ENCODE data around the gene HECTD1. TPM values are rescaled to one million over a fixed set of nuclear protein-coding genes. Genes with fewer than 3 reads are reported as not detected.
"Not testable (repeated sequence)": the region's sequence is repeated elsewhere in the genome, so short reads cannot be mapped to it uniquely, and the experiment has no call there.

HECTD1 gene
- total RNA-seq, 1 donor from 2014 or later, result 114 TPM

- Mint-ChIP-seq H3K4me1 (ENCODE audit: low read depth) (peaks cover 1% of the 10 kb centered on the region), H3K27ac (no peak overlapping the region), H3K9me3 (no peaks in the 10 kb centered on the region), H3K36me3 (ENCODE audit: low read depth) (no peaks in the 10 kb centered on the region), H3K4me3 (ENCODE audit: low read depth) (no peak overlapping the region), H3K27me3 (ENCODE audit: low read depth) (no peaks in the 10 kb centered on the region)
- intact Hi-C loops (cut with micrococcal nuclease), result no loop called here
- DNase-seq (ENCODE audit: low spot score), result no peak
Observed at GRCh38 chr14:31057701-31058364, 149.8 kb downstream of the HECTD1 start.

- peaks cover 1% of the 10 kb centered on the region for H3K4me1 Mint-ChIP-seq (ENCODE audit: low read depth)
- H3K36me3 Mint-ChIP-seq (ENCODE audit: low read depth), result no peaks in the 10 kb centered on the region
- H3K9me3 Mint-ChIP-seq, result no peaks in the 10 kb centered on the region
- H3K4me3 Mint-ChIP-seq (ENCODE audit: low read depth), result no peak overlapping the region
- intact Hi-C loops (cut with micrococcal nuclease), result no loop called here
- H3K27ac Mint-ChIP-seq, result no peak overlapping the region
- DNase-seq (ENCODE audit: low spot score), result no peak
- no peaks in the 10 kb centered on the region for H3K27me3 Mint-ChIP-seq (ENCODE audit: low read depth)
Observed at GRCh38 chr14:31057035-31057434, 150.6 kb downstream of the HECTD1 start.

GRCh38 chr14:31052905-31053586 is 154.5 kb downstream of the HECTD1 start:
- H3K4me1 Mint-ChIP-seq (ENCODE audit: low read depth); DNase-seq (ENCODE audit: low spot score); H3K36me3 Mint-ChIP-seq (ENCODE audit: low read depth); H3K4me3 Mint-ChIP-seq (ENCODE audit: low read depth); H3K27ac Mint-ChIP-seq; intact Hi-C loops (cut with micrococcal nuclease); H3K9me3 Mint-ChIP-seq; H3K27me3 Mint-ChIP-seq (ENCODE audit: low read depth): not testable (repeated sequence)

GRCh38 chr14:31051511-31051910 is 156.1 kb downstream of the HECTD1 start:
- Mint-ChIP-seq H3K4me3 (ENCODE audit: low read depth) (no peak overlapping the region), H3K27me3 (ENCODE audit: low read depth) (no peaks in the 10 kb centered on the region), H3K9me3 (no peaks in the 10 kb centered on the region), H3K36me3 (ENCODE audit: low read depth) (no peaks in the 10 kb centered on the region), H3K4me1 (ENCODE audit: low read depth) (peaks cover 4% of the 10 kb centered on the region), H3K27ac (no peak overlapping the region)
- no peak for DNase-seq (ENCODE audit: low spot score)
- intact Hi-C loops (cut with micrococcal nuclease), result no loop called here

GRCh38 chr14:31051023-31051422 is 156.6 kb downstream of the HECTD1 start:
- no peak overlapping the region for H3K27ac Mint-ChIP-seq
- H3K4me3 Mint-ChIP-seq (ENCODE audit: low read depth), result no peak overlapping the region
- no peaks in the 10 kb centered on the region for H3K36me3 Mint-ChIP-seq (ENCODE audit: low read depth)
- intact Hi-C loops (cut with micrococcal nuclease), result no loop called here
- H3K9me3 Mint-ChIP-seq, result no peaks in the 10 kb centered on the region
- peaks cover 4% of the 10 kb centered on the region for H3K4me1 Mint-ChIP-seq (ENCODE audit: low read depth)
- no peaks in the 10 kb centered on the region for H3K27me3 Mint-ChIP-seq (ENCODE audit: low read depth)
- no peak for DNase-seq (ENCODE audit: low spot score)

Other genes with a start within 250 kb of the HECTD1 start
- 7.0 and 8.8 TPM in 2 replicates for gene AP4S1, start 182.1 kb downstream of the HECTD1 start, total RNA-seq
- 26.0 and 26.2 TPM in 2 replicates for gene STRN3, start 181.4 kb downstream of the HECTD1 start, total RNA-seq
- 23.1 TPM in 2 replicates for gene HEATR5A, start 212.8 kb upstream of the HECTD1 start, total RNA-seq
- 26.7 and 26.9 TPM in 2 replicates for gene DTD2, start 249.7 kb upstream of the HECTD1 start, total RNA-seq